HG03135 (cell line): Measurements from ENCODE around the gene VGLL3.

ENCODE experiments used
- ATAC-seq: cut with Tn5 transposase; IDR thresholded peaks from one replicate; pipeline ENCODE4 v1.9.1; 2021; ENCODE audit warnings: mild to moderate bottlenecking, moderate library complexity; ENCODE audit not compliant: unreplicated experiment

The VGLL3 gene

GRCh38 chr3:86951322-86951721, 39.6 kb downstream of the VGLL3 start:
- ATAC-seq, result no peak

GRCh38 chr3:86950717-86951116, 40.2 kb downstream of the VGLL3 start:
- ATAC-seq, result no peak

- no peak for ATAC-seq
Observed at GRCh38 chr3:86949850-86950249, 41.1 kb downstream of the VGLL3 start.

GRCh38 chr3:86948822-86949221, 42.1 kb downstream of the VGLL3 start:
- ATAC-seq, result no peak

- ATAC-seq, result no peak
Observed at GRCh38 chr3:86942206-86942605, 48.7 kb downstream of the VGLL3 start.

GRCh38 chr3:86938416-86939105, 52.4 kb downstream of the VGLL3 start:
- no peak for ATAC-seq

- no peak for ATAC-seq
Observed at GRCh38 chr3:86937306-86937791, 53.6 kb downstream of the VGLL3 start.

GRCh38 chr3:86934851-86935250, 56.1 kb downstream of the VGLL3 start:
- ATAC-seq, result no peak

GRCh38 chr3:86930831-86931230, 60.1 kb downstream of the VGLL3 start:
- no peak for ATAC-seq

- no peak for ATAC-seq
Observed at GRCh38 chr3:86930181-86930580, 60.8 kb downstream of the VGLL3 start.

- no peak for ATAC-seq
Observed at GRCh38 chr3:86929046-86929445, 61.9 kb downstream of the VGLL3 start.

- ATAC-seq, result no peak
Observed at GRCh38 chr3:86923071-86923491, 67.9 kb downstream of the VGLL3 start.

GRCh38 chr3:86921971-86922680, 68.8 kb downstream of the VGLL3 start:
- no peak for ATAC-seq

GRCh38 chr3:86914670-86915069, 76.3 kb downstream of the VGLL3 start:
- ATAC-seq, result no peak

- ATAC-seq, result no peak
Observed at GRCh38 chr3:86913160-86913559, 77.8 kb downstream of the VGLL3 start.

GRCh38 chr3:86895202-86895601, 95.7 kb downstream of the VGLL3 start:
- ATAC-seq, result no peak

- ATAC-seq, result no peak
Observed at GRCh38 chr3:86890741-86891396, 100.1 kb downstream of the VGLL3 start.
